Measurements from ENCODE around the gene SHROOM1. TPM values are rescaled to one million over a fixed set of nuclear protein-coding genes. Genes with fewer than 3 reads are reported as not detected.
A peak's percentile ranks its signal among the peaks of the same experiment; 100 is the strongest.

SHROOM1 gene
- total and polyA plus RNA-seq, 9 of the 15 experiments (the other 6 are each of a cell fraction or from before 2014, with no cell fraction given), result 0.44 to 26.5 (median 11.9) TPM

GRCh38 chr5:132873119-132873929 lies 42.9 kb upstream of the SHROOM1 start, which contains the start of gene LEAP2 (continued):
- TF ChIP-seq ZNF740 (CRISPR knock-in tag; IDR thresholded peaks at IDR 0.05), result no peak
- no peak for TF ChIP-seq ZNF740 (tag; IDR thresholded peaks at IDR 0.05)
- TF ChIP-seq OTX1 (CRISPR knock-in tag; IDR thresholded peaks at IDR 0.05), result no peak
- TF ChIP-seq TAF7 (tag; IDR thresholded peaks at IDR 0.05), result no peak
- no peak for TF ChIP-seq ZNF217 (CRISPR knock-in tag; IDR thresholded peaks at IDR 0.05)
- no peak for TF ChIP-seq SRSF9 (IDR thresholded peaks at IDR 0.05; ENCODE audit: borderline replicate concordance, low read depth, low read length)
- peak; percentile 81 for TF ChIP-seq MEIS2 (IDR thresholded peaks at IDR 0.05; ENCODE audit: partially characterized antibody)
- no peak for TF ChIP-seq ZNF324 (CRISPR knock-in tag; IDR thresholded peaks at IDR 0.05)
- TF ChIP-seq E2F6 (IDR thresholded peaks at IDR 0.05; ENCODE audit: borderline replicate concordance in 1 of 2, extremely low read depth in 1 of 2, insufficient read depth in 1 of 2, insufficient read length in 1 of 2, low read depth in 1 of 2, low read length in 1 of 2, poor library complexity in 1 of 2, severe bottlenecking in 1 of 2), result no peak
- TF ChIP-seq ASH1L (IDR thresholded peaks at IDR 0.05; ENCODE audit: borderline replicate concordance, low read depth, partially characterized antibody), result no peak
- TF ChIP-seq NR3C1 (CRISPR knock-in tag; IDR thresholded peaks at IDR 0.05), result no peak
- no peak for TF ChIP-seq THAP7 (CRISPR knock-in tag; IDR thresholded peaks at IDR 0.05)
- TF ChIP-seq SMARCA4 (IDR thresholded peaks at IDR 0.05), result peak; percentile 27; the same call in 1 of the 2 replicates
- no peak for TF ChIP-seq CREB3 (tag; conservative IDR thresholded peaks at IDR 0.05; ENCODE audit: low read depth)
- TF ChIP-seq GTF2F1 (IDR thresholded peaks at IDR 0.05; ENCODE audit: low read depth, low read length), result no peak
- TF ChIP-seq PYGO2 (tag; IDR thresholded peaks at IDR 0.05), result no peak
- TF ChIP-seq SMARCE1 (IDR thresholded peaks at IDR 0.05), result no peak
- no peak for TF ChIP-seq FOXA1 (IDR thresholded peaks at IDR 0.05; ENCODE audit: borderline replicate concordance)
- TF ChIP-seq SP1 (CRISPR knock-in tag; IDR thresholded peaks at IDR 0.05), result 0 out of 2 replicates have a peak, but pooled peaks have one; percentile 8
- TF ChIP-seq ZNF174 (CRISPR knock-in tag; IDR thresholded peaks at IDR 0.05), result no peak
- TF ChIP-seq MAX (CRISPR knock-in tag; IDR thresholded peaks at IDR 0.05), result no peak
- TF ChIP-seq PURB (CRISPR knock-in tag; IDR thresholded peaks at IDR 0.05; ENCODE audit: low read depth), result no peak
- TF ChIP-seq ZKSCAN3 (CRISPR knock-in tag; IDR thresholded peaks at IDR 0.05), result no peak
- TF ChIP-seq TAF15 (IDR thresholded peaks at IDR 0.05; ENCODE audit: low read depth, low read length), result no peak
- TF ChIP-seq SP2 (IDR thresholded peaks at IDR 0.05; ENCODE audit: extremely low read depth, low read depth, low read length, poor library complexity, severe bottlenecking), result no peak
- no peak for TF ChIP-seq DIDO1 (tag; IDR thresholded peaks at IDR 0.05; ENCODE audit: low read depth)

Measured in K562 (cell line).